NCI-H2196 (cell line): ENCODE data around the gene ZNF462.

Source experiments
- DNase-seq: peaks from one replicate; lab custom pipeline; 2025; ENCODE audit not compliant: unreplicated experiment; lab: John Stamatoyannopoulos, UW

Gene ZNF462

DNA sequence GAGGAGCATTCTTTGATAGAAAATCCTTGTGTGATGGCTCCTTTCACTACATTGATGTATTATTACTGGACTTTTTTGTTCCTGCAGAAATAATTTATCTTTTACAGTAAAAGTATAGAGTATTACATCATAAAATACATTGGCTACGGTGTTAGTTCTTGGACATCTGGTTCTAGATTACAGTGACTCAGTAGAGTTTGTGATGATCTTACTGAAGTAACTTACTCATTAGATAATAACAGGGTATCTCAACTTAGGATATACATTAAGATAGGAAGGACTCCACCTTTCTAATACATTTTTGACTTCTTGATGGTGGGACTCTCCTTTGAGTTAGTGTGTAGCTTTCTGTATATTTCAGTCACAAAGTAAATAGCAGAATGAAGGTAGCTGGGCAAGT lies 59.1 kb downstream of the ZNF462 start:
- DNase-seq = no peak

DNA sequence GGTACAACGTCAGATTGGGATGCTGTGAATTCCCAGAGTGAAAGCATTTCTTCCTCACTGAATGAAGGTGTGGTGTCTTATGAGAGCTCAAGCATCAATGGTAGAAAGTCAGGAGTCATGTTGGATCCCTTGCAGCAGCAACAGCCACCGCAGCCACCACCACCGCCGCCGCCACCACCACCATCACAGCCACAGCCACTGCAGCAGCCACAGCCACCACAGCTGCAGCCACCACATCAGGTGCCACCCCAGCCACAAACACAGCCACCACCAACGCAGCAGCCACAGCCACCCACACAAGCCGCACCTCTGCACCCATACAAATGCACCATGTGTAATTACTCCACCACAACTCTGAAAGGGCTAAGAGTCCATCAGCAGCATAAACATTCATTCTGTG lies 62.4 kb downstream of the ZNF462 start:
- DNase-seq = no peak

DNA sequence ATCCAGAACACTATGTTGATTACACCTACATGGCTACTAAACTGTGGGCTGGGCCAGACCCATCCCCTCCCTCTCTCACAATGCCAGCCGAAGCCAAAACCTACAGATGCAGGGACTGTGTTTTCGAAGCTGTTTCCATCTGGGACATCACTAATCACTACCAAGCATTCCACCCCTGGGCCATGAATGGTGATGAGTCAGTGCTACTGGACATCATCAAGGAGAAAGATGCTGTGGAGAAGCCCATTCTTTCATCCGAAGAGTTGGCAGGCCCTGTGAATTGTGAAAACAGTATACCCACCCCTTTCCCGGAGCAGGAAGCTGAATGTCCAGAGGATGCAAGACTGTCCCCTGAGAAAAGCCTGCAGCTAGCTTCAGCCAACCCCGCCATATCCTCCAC lies 65.0 kb downstream of the ZNF462 start:
- no peak for DNase-seq

DNA sequence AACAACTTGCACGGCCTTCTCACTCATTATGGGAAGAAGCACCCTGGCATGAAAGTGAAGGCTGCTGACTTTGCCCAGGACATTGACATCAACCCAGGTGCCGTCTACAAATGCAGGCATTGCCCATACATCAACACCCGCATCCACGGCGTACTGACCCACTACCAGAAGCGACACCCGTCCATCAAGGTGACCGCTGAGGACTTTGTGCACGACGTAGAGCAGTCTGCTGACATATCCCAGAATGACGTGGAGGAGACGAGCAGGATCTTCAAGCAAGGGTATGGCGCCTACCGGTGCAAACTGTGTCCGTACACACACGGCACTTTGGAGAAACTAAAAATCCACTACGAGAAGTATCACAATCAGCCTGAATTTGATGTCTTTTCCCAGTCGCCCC lies 65.4 kb downstream of the ZNF462 start:
- no peak for DNase-seq

DNA sequence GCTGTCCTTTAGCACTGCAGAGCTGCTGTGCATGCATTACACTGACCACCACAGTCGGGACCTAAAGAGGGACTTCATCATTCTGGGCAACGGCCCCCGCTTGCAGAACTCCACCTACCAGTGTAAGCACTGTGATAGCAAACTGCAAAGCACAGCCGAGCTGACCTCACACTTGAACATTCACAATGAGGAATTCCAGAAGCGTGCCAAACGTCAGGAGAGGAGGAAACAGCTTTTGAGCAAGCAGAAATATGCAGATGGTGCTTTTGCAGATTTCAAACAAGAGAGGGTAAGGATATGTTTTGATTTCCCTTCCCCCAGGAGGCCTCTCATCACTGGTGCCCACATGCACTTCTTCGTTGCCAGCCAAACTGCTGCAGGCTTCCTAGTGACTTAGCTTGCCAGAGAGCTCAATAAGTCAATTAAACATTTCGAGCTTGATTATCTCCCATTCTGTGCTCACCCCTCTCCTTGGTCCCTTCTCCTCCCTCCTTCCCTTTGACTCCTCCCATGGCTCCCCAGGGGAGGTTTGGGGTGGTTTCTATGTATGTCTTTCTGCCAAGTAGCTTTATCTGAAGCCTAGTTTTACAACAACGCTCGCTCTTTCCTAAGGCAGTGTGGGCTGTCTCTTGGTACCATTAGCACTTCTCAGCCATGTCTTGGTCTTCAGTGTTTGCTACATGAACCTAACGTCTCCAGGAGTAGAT lies 66.7 kb downstream of the ZNF462 start:
- no peak for DNase-seq

DNA sequence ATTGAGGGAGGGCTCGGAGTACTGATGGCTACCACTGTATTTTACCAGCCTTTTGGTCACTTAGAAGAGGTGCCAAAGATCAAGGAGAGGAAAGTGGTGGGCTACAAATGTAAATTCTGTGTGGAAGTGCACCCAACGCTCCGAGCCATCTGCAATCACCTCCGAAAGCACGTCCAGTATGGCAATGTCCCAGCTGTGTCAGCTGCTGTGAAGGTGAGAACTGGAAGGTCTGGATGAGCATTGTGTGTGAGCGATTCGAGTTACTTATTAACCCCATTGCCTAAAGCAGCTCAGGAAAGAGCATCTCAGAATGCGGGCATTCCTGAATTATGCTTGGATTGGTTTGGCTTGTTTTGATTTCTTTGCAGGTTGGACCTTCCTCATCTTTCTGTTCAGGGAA lies 67.5 kb downstream of the ZNF462 start:
- DNase-seq = no peak

DNA sequence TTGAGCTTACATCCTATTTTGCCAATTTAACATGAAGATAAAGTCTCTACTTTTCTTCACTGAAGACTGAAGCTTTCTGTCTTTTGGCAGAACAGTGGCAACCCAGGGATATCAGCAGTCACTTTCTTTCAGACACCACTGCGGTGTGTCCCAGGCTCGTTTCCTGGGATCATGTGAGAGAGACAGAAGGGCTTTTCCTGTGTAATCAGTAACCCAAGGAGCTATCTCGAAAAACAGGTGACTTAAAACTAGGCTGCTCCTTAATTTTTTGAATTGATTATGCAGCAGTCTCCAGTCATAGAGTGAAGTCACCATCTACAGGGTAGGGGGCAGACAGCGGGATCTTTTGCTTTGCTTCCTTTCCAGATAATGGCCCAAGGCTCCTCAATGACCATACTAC lies 68.5 kb downstream of the ZNF462 start:
- no peak for DNase-seq

DNA sequence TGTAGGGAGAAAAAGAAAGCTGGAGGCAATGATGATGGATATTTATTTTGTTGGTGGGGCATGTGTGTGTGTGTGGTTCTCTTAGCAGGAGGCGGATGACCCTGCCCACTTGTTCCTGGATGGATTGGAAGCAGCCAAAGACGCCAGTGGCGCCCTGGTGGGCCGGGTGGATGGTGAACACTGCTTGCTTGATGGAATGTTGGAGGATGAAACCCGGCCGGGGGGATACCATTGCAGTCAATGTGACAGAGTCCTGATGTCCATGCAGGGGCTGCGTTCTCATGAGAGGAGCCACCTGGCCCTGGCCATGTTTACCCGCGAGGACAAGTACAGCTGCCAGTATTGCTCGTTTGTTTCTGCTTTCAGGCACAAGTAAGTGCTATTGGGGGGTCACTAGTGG lies 69.2 kb downstream of the ZNF462 start:
- DNase-seq = no peak

DNA sequence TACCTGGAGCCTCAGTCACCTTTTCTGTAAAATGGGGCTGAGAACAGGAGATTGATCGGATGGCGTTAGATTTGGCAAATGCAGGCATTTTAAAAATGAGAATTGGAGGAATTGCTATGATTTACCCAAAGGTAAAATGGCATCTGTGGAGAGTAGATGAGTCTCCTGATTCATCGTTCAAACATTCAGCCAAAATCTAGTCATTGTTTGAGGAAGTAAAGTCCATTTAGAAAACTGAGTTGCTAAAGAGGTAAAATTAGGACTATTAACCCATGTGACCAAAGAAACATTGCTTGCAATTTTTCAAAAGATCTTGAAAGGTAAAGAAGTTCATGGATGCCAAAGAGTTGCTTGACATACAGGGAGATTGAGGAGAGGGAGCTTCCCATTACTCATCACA lies 69.7 kb downstream of the ZNF462 start:
- DNase-seq = no peak

DNA sequence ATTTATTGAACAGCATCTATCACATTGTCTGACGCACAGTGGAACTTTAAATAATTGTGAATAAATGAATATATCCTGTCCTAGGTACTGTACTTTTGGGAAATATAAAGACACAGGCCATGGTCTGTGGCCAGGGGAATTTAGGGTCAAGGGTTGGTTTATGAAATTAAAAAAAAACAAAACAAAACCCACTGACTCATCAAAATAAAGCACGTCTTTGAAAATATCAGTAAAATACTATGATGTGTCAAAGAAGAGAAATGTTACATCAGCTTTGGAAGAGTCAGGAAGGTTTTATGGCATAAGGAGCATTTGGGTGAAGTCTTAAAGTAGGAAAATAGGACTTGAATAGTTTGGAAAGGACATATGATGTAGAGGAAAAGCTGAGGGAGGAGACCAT lies 70.5 kb downstream of the ZNF462 start:
- no peak for DNase-seq

DNA sequence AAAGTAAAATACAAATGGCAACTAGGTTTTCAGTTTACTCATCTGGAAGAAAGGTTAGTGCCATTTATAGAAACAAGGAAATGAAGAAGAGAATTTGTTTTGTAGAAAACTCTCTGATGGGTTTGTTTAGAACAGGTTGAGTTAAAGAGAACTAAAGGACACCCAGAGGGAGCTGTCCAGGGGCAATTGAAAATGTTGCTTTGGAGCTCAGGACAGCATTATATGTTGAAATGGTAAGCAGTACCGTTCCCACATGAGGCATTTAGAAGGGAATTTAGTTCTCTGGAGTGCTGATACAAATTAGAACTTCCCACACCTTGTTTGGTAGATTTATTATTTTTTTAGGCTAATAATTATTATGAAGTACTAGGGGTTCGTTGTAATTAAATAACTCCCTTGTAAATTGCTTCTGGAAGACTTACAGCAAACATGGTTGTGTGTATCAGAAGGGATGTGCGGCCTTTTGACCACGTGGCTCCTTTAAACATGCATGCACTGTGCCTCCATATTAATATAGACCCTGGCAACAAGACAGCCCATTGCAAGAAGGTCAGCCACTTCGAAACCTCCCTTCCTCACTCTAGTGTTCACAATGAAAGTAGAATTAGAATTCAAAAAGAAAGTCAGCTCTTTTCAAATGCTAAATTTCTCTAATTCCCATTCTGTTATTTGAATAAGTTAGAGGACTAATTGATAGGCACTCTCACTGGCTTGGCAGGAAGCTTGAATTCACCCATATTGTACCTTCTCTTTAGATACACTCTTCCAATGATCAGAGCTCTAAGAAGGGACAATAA lies 71.7 kb downstream of the ZNF462 start:
- no peak for DNase-seq

DNA sequence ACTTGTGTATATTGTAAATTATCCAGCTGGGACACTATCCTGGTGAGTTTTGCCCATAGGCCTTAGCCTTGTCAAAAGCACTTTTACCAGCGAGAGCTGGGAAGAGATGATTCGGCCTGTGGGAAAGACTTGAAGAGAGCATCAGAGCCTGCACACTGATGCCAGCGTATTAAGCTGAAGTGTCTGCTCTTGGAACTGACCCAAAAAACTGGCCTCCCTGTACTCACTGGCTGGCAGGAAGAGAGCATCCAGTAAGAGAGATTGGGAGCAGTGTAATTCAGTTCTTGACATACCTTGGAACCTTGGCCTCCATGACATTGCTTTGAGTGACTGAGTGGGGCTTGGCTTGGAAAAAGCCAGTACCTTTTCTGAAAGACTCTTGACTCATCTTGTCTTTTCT lies 73.7 kb downstream of the ZNF462 start:
- no peak for DNase-seq

DNA sequence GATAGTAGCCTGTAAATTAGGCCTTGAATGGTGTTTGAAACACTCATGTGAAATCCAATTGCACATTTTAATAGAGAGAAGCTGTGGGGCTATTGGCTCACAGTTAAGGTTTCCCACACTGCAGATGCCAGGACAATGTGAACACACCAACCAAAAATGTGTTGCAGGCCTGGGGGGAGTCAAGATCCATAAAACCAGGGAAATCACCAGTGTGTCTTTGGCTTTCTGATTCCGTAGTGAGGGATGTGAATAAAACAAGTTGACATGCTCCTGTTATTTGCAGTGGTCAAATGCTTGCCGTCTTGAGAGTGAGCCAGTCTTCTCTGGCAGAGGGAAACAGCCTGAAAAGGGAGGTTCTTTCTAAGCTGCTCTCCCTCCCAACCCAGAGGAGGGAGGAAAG lies 79.0 kb downstream of the ZNF462 start:
- no peak for DNase-seq

DNA sequence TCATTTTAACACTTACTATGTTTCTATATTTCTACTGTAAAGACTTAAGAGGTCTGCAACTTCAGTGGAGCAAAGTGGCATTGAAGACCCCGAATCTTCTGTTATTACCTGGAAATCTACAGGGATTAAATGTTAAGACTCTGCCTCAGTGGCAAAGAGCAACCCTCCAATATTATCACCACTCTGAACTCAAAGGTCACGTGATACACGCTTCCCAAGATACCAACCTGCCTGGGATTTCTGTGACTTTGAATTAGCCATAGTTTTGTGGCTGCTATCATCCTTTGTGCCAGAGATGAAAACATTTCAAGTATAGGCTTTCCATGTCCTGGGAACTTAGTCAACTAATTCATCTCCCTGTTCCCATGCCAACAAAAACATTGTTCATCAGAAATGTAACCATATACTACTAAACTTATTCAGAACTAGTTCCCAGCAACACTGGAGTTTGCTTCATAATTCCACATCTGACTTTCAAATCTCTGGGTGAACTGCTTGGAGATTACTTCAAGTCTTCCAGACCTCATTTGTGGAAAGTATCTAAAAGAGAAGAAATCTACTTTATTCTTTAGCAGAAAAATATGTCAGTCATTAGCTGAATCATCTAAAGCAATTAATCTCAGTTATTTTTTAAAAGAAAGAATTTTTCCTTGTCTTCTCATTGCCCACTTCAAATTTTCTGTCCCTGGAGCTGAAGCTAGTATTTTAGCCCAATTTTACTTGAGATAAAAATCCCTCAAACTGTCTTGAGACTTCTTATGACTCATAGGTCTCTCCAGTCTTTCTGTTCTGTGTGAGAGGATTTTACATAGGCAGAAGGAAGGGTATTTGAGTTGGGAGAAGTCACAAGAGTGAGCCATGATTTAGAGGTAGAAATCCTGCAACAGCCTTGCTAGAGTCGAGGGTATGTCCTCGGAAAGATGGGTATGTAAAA lies 83.0 kb downstream of the ZNF462 start:
- DNase-seq = no peak

DNA sequence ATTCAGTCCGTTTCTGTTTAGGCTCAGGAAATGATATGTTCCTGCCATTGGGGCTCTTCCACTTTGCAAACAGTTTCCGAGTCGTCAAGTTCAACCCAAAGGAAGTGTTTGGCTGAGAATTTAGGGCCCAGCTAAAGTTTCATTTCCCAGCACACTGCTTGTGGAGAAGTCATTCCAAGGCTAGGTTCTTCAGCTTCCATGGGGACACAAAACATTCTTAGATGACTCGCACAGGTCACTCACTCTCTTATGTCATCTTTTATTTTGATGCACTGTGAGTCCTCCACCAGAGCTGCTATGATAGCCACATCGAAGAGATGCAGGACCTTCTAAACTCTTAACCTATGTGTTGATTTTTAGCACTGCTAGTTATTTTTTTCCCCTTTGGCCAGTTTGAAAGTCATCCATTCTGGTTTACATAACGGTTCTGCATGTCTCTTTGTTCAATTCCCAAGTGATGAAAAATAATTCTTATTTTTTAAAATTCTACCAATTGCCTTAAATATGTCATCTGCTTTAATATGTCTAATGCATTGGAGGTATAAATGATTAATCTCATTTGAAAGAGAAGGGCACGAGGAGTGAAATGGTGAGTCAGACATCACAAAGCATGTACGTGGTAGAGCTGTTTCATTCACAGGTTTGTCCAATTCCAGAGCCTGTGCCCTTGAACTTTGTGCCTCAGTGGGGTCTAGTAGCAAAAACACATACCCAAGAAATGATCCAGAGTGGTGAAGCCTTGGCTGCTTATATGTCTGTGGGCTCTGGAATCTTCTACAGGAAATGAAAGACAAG lies 84.3 kb downstream of the ZNF462 start:
- DNase-seq = no peak

DNA sequence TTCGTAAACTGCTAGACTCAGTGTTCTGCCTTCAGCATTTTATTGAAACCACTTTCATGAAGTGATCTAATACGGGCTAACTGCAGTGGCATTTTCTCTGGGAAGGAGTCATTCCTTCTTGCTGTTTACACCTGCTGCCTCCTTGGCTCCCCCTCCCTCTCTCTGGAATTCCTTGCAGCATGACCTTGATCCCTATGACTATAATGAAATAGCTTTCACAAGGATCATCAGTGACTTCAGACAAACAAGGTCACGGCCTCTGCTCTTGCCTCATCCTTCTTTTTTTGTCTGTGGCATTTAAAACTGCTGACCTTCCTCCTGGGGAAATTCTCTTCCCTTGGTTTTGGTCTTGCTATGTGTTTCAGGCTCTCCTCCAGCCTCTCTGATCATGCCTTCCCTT lies 90.2 kb downstream of the ZNF462 start:
- DNase-seq = no peak

DNA sequence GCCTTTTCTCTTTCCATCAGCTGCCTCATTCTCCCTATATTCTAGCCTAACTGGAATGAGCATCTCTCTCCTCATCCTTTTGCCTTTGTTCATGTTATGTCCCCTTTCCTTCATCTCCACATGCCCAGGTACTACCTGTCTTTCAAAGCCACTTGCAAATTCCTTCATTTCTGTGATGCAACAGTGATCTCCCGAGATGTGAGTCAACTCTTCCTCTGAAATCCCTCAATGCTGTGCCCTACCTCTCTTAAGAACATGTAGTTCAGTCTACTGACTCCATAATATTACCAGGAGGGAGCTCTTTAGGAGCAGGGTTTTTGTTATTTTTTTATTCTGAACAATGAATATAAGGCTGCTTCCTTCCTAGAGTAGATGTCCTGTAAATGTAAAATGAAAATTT lies 91.6 kb downstream of the ZNF462 start:
- no peak for DNase-seq

DNA sequence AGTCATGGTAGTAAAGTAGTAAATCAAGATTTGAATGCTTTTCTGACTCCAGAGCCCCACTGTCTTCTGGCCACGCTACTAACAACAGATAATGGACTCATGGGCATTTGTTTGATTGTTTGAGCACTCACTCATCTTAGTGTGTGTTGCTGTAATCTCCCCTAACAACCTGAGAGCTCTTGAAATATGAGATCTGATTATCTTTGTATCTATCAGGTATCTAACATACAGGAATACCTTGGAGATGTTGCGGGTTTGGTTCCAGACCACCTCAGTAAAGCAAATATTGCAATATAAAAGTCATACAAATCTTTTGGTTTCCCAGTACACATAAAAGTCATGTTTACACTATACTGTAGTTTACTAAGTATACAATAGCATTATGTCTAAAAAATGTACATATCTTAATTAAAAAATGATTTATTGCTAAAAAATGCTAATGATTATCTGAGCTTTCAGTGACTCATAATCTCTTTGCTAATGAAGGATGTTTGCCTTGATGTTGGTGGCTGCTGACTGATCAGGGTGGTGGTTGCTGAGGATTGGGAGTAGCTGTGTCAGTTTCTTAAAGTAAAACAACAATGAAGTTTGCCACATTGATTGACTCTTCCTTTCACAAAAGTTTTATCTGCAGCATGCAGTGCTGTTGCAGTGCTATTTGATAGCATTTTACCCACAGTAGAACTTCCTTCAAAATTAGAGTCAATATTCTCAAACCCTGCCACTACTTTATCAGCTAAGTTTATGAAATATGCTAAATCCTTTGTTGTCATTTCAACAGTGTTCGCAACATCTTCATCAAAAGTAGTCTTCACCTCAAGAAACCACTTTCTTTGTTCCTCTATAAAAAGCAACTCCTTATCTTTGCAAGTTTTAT lies 92.2 kb downstream of the ZNF462 start:
- DNase-seq = no peak

DNA sequence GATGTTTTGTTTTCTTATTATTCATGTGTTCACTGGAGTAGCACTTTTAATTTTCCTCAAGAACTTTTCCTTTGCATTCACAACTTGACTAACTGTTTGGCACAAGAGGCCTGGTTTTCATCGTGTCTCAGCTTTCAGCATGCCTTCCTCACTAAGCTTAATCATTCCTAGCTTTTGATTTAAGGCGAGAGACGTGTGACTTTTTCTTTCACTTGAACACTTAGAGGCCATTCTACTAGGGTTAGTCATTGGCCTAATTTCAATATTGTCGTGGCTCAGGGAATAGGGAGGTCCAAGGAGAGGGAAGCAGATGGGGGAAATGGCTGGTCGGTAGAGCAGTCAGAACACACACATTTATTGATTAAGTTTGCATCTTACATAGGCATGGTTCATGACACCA lies 94.0 kb downstream of the ZNF462 start:
- DNase-seq = no peak
